Measurements from ENCODE around the gene SH3PXD2A.

The SH3PXD2A gene

GRCh38 chr10:103859161-103860086, 4.0 kb upstream of the SH3PXD2A start:
- Histone ChIP-seq H4K20me1 (ENCODE audit: insufficient read depth, low read length) (0 out of 2 replicates have a peak, but pooled peaks cover 1% of the 10 kb centered on the region), H2AFZ (ENCODE audit: low read depth, low read length) (no peak overlapping the region), H3K4me3 (ENCODE audit: low read depth in 1 of 2, low read length in 2 of 2) (no peak overlapping the region), H3K9ac (ENCODE audit: low read depth, low read length) (no peak overlapping the region), H3K4me1 (ENCODE audit: insufficient read depth, low read length) (no peaks in the 10 kb centered on the region), H3K36me3 (ENCODE audit: insufficient read depth, low read length) (no peaks in the 10 kb centered on the region), H3K79me2 (ENCODE audit: insufficient read depth, low read length) (no peaks in the 10 kb centered on the region), H3K27ac (ENCODE audit: low read length) (no peak overlapping the region), H3K9me3 (ENCODE audit: insufficient read depth, low read length, severe bottlenecking) (no peaks in the 10 kb centered on the region), H3K27me3 (ENCODE audit: insufficient read depth, low read length, poor library complexity) (peaks cover 16% of the 10 kb centered on the region), H3K4me2 (ENCODE audit: insufficient read depth, low read length) (no peak overlapping the region)
- DNase-seq (peak; percentile 61), ATAC-seq (ENCODE audit: insufficient read depth, low read depth) (peak; percentile 84)
- no peak for TF ChIP-seq EZH2 (IDR thresholded peaks at IDR 0.05; ENCODE audit: borderline replicate concordance, low read depth, low read length, severe bottlenecking)
- TF ChIP-seq, protein P1, sequence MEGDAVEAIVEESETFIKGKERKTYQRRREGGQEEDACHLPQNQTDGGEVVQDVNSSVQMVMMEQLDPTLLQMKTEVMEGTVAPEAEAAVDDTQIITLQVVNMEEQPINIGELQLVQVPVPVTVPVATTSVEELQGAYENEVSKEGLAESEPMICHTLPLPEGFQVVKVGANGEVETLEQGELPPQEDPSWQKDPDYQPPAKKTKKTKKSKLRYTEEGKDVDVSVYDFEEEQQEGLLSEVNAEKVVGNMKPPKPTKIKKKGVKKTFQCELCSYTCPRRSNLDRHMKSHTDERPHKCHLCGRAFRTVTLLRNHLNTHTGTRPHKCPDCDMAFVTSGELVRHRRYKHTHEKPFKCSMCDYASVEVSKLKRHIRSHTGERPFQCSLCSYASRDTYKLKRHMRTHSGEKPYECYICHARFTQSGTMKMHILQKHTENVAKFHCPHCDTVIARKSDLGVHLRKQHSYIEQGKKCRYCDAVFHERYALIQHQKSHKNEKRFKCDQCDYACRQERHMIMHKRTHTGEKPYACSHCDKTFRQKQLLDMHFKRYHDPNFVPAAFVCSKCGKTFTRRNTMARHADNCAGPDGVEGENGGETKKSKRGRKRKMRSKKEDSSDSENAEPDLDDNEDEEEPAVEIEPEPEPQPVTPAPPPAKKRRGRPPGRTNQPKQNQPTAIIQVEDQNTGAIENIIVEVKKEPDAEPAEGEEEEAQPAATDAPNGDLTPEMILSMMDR (IDR thresholded peaks at IDR 0.05; ENCODE audit: borderline replicate concordance, extremely low read depth, low read length, poor library complexity, severe bottlenecking) = peak; percentile 76

GRCh38 chr10:103858360-103858759, 3.0 kb upstream of the SH3PXD2A start:
- no peaks in the 10 kb centered on the region for H3K79me2 ChIP-seq (ENCODE audit: insufficient read depth, low read length)
- H3K9ac ChIP-seq (ENCODE audit: low read depth, low read length) = no peak overlapping the region
- ATAC-seq (ENCODE audit: insufficient read depth, low read depth) (no peak), DNase-seq (no peak)
- TF ChIP-seq EZH2 (IDR thresholded peaks at IDR 0.05; ENCODE audit: borderline replicate concordance, low read depth, low read length, severe bottlenecking) = no peak
- TF ChIP-seq, protein P1 (IDR thresholded peaks at IDR 0.05; ENCODE audit: borderline replicate concordance, extremely low read depth, low read length, poor library complexity, severe bottlenecking) = no peak
- no peak overlapping the region for H3K4me3 ChIP-seq (ENCODE audit: low read depth in 1 of 2, low read length in 2 of 2)
- H2AFZ ChIP-seq (ENCODE audit: low read depth, low read length) = no peak overlapping the region
- H3K36me3 ChIP-seq (ENCODE audit: insufficient read depth, low read length) = no peaks in the 10 kb centered on the region
- no peak overlapping the region for H3K27ac ChIP-seq (ENCODE audit: low read length)
- H3K9me3 ChIP-seq (ENCODE audit: insufficient read depth, low read length, severe bottlenecking) = no peaks in the 10 kb centered on the region
- peaks cover 27% of the 10 kb centered on the region for H3K27me3 ChIP-seq (ENCODE audit: insufficient read depth, low read length, poor library complexity)
- H3K4me2 ChIP-seq (ENCODE audit: insufficient read depth, low read length) = no peak overlapping the region
- H4K20me1 ChIP-seq (ENCODE audit: insufficient read depth, low read length) = 0 out of 2 replicates have a peak, but pooled peaks cover 4% of the 10 kb centered on the region
- H3K4me1 ChIP-seq (ENCODE audit: insufficient read depth, low read length) = no peaks in the 10 kb centered on the region

DNA sequence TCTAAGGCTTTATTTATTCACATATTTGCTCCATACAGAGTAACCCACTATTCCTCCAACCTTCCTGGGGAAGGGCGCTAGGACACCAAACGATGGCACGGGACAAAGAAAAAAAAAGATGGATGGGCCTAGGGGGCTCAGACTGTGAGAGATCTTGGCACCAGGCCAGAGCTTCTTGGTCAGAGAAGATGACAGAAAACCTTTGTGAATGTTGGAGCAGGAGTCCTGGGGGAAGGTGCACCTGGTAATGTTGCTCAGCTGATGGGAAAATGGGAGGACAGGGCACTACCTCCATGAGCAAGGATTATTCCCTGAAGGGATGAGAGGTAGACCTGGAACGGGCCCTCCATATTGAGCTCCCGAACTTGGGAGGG, 1.4 kb upstream of the SH3PXD2A start:
- no peak overlapping the region for H3K4me2 ChIP-seq (ENCODE audit: insufficient read depth, low read length)
- no peaks in the 10 kb centered on the region for H3K36me3 ChIP-seq (ENCODE audit: insufficient read depth, low read length)
- no peak overlapping the region for H3K4me3 ChIP-seq (ENCODE audit: low read depth in 1 of 2, low read length in 2 of 2)
- ATAC-seq (ENCODE audit: insufficient read depth, low read depth) (no peak), DNase-seq (no peak)
- no peak overlapping the region for H3K27ac ChIP-seq (ENCODE audit: low read length)
- H3K4me1 ChIP-seq (ENCODE audit: insufficient read depth, low read length) = no peaks in the 10 kb centered on the region
- TF ChIP-seq, protein P1 (IDR thresholded peaks at IDR 0.05; ENCODE audit: borderline replicate concordance, extremely low read depth, low read length, poor library complexity, severe bottlenecking) = no peak
- no peak for TF ChIP-seq EZH2 (IDR thresholded peaks at IDR 0.05; ENCODE audit: borderline replicate concordance, low read depth, low read length, severe bottlenecking)
- H3K9me3 ChIP-seq (ENCODE audit: insufficient read depth, low read length, severe bottlenecking) = no peaks in the 10 kb centered on the region
- 0 out of 2 replicates have a peak, but pooled peaks cover 4% of the 10 kb centered on the region for H4K20me1 ChIP-seq (ENCODE audit: insufficient read depth, low read length)
- H3K9ac ChIP-seq (ENCODE audit: low read depth, low read length) = no peak overlapping the region
- H3K27me3 ChIP-seq (ENCODE audit: insufficient read depth, low read length, poor library complexity) = peaks cover 32% of the 10 kb centered on the region
- no peak overlapping the region for H2AFZ ChIP-seq (ENCODE audit: low read depth, low read length)
- no peaks in the 10 kb centered on the region for H3K79me2 ChIP-seq (ENCODE audit: insufficient read depth, low read length)

Measured in DND-41 (cell line).